Measurements from ENCODE around the gene MGAT5B.

DNA sequence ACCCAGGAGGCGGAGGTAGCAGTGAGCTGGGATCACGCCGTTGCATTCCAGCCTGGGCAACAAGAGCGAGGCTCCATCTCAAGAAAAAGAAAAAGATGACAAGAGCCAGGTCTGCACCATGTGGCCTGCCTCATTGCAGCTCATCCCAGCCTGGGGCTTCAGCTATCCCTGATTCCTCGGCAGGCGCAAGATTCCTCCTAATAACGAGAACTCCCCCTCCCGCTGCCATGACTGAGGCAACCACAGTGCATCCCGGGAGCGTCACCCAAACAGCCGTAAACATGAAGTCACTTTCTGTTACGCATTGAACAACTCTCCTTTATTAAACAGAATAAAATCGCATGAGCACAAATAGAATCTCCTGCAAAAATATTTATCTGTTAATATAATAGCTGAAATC is 120.6 kb downstream of the MGAT5B start:
- TF ChIP-seq, protein P1, sequence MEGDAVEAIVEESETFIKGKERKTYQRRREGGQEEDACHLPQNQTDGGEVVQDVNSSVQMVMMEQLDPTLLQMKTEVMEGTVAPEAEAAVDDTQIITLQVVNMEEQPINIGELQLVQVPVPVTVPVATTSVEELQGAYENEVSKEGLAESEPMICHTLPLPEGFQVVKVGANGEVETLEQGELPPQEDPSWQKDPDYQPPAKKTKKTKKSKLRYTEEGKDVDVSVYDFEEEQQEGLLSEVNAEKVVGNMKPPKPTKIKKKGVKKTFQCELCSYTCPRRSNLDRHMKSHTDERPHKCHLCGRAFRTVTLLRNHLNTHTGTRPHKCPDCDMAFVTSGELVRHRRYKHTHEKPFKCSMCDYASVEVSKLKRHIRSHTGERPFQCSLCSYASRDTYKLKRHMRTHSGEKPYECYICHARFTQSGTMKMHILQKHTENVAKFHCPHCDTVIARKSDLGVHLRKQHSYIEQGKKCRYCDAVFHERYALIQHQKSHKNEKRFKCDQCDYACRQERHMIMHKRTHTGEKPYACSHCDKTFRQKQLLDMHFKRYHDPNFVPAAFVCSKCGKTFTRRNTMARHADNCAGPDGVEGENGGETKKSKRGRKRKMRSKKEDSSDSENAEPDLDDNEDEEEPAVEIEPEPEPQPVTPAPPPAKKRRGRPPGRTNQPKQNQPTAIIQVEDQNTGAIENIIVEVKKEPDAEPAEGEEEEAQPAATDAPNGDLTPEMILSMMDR (IDR thresholded peaks at IDR 0.05) = no peak
- TF ChIP-seq POLR2A (IDR thresholded peaks at IDR 0.05) = no peak
- no peak for TF ChIP-seq POLR2AphosphoS5 (IDR thresholded peaks at IDR 0.05)

Data from prostate gland (tissue), 2 donors.